Heart right ventricle (tissue), 16 donors: Measurements from ENCODE around the gene LIN28B. TPM values are rescaled to one million over a fixed set of nuclear protein-coding genes. Genes with fewer than 3 reads are reported as not detected.

ENCODE experiments used
- ATAC-seq, 8 donors: fragments of 200-7000 bp; cut with Tn5 transposase; one replicate each; pipeline ENCODE4 v1.9.1; 2020; ENCODE audit warnings: mild to moderate bottlenecking in 8 of 8, moderate library complexity in 8 of 8, moderate number of reproducible peaks in 1 of 8
- DNase-seq, 2 donors: peaks; one replicate each; pipeline ENCODE4 v3.0.0-alpha.2; 2020
- H3K27ac ChIP-seq, 10 donors: fragments of 200-600 bp; sonication (generic) in 2 of 10; one replicate each; pipeline versions ENCODE4 v1.5.0 to v1.8.0; 2020 to 2022; ENCODE audit warnings: mild to moderate bottlenecking in 3 of 10
- H3K27me3 ChIP-seq, 7 donors: fragments of 200-600 bp; one replicate each; pipeline ENCODE4 v1.8.0; 2021 to 2022; ENCODE audit warnings: mild to moderate bottlenecking in 2 of 7
- H3K36me3 ChIP-seq, 9 donors: fragments of 200-600 bp; sonication (generic) in 1 of 9; one replicate each; pipeline versions ENCODE4 v1.5.0 to v1.8.0; 2020 to 2022; ENCODE audit warnings: mild to moderate bottlenecking in 2 of 9
- H3K4me1 ChIP-seq, 9 donors: fragments of 200-600 bp; sonication (generic) in 1 of 9; one replicate each; pipeline versions ENCODE4 v1.5.0 to v1.8.0; 2020 to 2022; ENCODE audit warnings: mild to moderate bottlenecking in 4 of 9
- H3K4me3 ChIP-seq, 10 donors: fragments of 200-600 bp; sonication (generic) in 2 of 10; one replicate each; pipeline versions ENCODE4 v1.5.0 to v1.8.0; 2020 to 2022; ENCODE audit warnings: mild to moderate bottlenecking in 7 of 10, moderate library complexity in 2 of 10
- H3K9me3 ChIP-seq, 11 donors: fragments of 200-600 bp in 10 of 11; sonication (generic) in 2 of 11; one replicate each; pipeline versions ENCODE4 v1.5.0 to v1.8.0; 2013 to 2022; ENCODE audit warnings: mild to moderate bottlenecking in 2 of 11, control low read depth in 1 of 11, moderate library complexity in 1 of 11
- whole genome bisulfite sequencing, 2 donors: extraction: QIAGEN DNeasy Blood & Tissue Kit; methylation state at CpG; one replicate each; pipeline ENCODE4 v1.1.7; 2013; ENCODE audit warnings: inconsistent platforms in 1 of 2; 5-methylcytosine and 5-hydroxymethylcytosine counted together
- intact Hi-C, 10 donors: fragments of 100-400 bp; cut with DNase I; formaldehyde crosslinking; loops; one replicate each; pipeline versions ENCODE4 v1.11.1 to v1.14.2; 2022
- polyA plus RNA-seq, 2 donors: library from polyadenylated mRNA; stranded (reverse); fragments of 200-250 nt; gene quantifications; one replicate each; pipeline ENCODE4 v1.2.3, GENCODE V29; 2013
- total RNA-seq, 10 donors: library from RNA; stranded (reverse); fragmentation: NEBNext Ultra II Directional in 3 of 10; extraction: Animal tissue kit (Norgen Biotek cat#: 25700) in 3 of 10; gene quantifications; one replicate each; pipeline versions ENCODE4 v1.2.1 to v1.2.4, GENCODE V29; 2021 to 2023
- TF ChIP-seq, protein P1 (sequence below), 9 donors: fragments of 200-600 bp; sonication (generic) in 2 of 9; IDR thresholded peaks; one replicate each; pipeline versions ENCODE4 v1.5.0 to v1.8.0; 2021 to 2022; ENCODE audit warnings: antibody characterized with exemption in 9 of 9, mild to moderate bottlenecking in 5 of 9, moderate library complexity in 1 of 9
- donor health status: Arrhythmogenic right ventricular cardiomyopathy.
- donor health status: ischemic (EF 13 %, LVEDD 7.1; RV severe dilation, severe dysfunction).
- donor health status: healthy with polysubstance abuse.
- donor health status: DM: no; HTN: yes; CAD: no.
- donor health status: DM: no; HTN: no; CAD: no.
- donor health status: ischemic (EF 25% LVEDD 6.9; RV normal size, moderate dysfunction).
- donor health status: ischemic (EF 25% LVEDD 5.7; RV mildly dilated, moderate dysfunction).
- donor health status: healthy.
- donor health status: DM: yes; HTN: yes; CAD: no.
- donor health status: Ischemic cardiomyopathy.
- donor health status: ischemic (EF 35%, LVEDD 5.7; RV mildly dilated, moderate dysfunction).
- donor health status: nonischemic (EF 11% LVEDD 7.7; RV severe dilation, severe dysfunction).
- donor health status: DM: yes; HTN: yes; CAD: no.
- donor health status: PGD.
- donor health status: ischemic (EF 29% LVEDD 5.4; RV normal size, mild dysfunction).
- donor health status: nonischemic (EF 23%, LVEDD 6.1; RV moderate dilation, normal function).

The LIN28B gene
- total and polyA plus RNA-seq, 12 donors = not detected

GRCh38 chr6:104928141-104928540, 28.8 kb upstream of the LIN28B start:
- Histone ChIP-seq H3K9me3 (no peaks in the 10 kb centered on the region), H3K4me1 (no peaks in the 10 kb centered on the region), H3K4me3 (no peak overlapping the region), H3K27me3 (peaks cover 0 to 35% (median 12%) of the 10 kb centered on the region in 7 donors), H3K36me3 (no peaks in the 10 kb centered on the region), H3K27ac (no peak overlapping the region)
- WGBS, 2 donors = 48 to 61% methylated on average over 3 of the region's 3 CpGs
- intact Hi-C loops = no loop called here
- TF ChIP-seq, protein P1, sequence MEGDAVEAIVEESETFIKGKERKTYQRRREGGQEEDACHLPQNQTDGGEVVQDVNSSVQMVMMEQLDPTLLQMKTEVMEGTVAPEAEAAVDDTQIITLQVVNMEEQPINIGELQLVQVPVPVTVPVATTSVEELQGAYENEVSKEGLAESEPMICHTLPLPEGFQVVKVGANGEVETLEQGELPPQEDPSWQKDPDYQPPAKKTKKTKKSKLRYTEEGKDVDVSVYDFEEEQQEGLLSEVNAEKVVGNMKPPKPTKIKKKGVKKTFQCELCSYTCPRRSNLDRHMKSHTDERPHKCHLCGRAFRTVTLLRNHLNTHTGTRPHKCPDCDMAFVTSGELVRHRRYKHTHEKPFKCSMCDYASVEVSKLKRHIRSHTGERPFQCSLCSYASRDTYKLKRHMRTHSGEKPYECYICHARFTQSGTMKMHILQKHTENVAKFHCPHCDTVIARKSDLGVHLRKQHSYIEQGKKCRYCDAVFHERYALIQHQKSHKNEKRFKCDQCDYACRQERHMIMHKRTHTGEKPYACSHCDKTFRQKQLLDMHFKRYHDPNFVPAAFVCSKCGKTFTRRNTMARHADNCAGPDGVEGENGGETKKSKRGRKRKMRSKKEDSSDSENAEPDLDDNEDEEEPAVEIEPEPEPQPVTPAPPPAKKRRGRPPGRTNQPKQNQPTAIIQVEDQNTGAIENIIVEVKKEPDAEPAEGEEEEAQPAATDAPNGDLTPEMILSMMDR (IDR thresholded peaks at IDR 0.05) = no peak
- ATAC-seq (no peak), DNase-seq (no peak)

GRCh38 chr6:104929353-104929752, 27.6 kb upstream of the LIN28B start:
- DNase-seq = no peak
- Histone ChIP-seq H3K36me3 (no peaks in the 10 kb centered on the region), H3K9me3 (no peaks in the 10 kb centered on the region), H3K27me3 (peaks cover 0 to 43% (median 10%) of the 10 kb centered on the region in 7 donors), H3K4me1 (no peaks in the 10 kb centered on the region), H3K27ac (no peak overlapping the region), H3K4me3 (no peak overlapping the region)
- TF ChIP-seq, protein P1 (IDR thresholded peaks at IDR 0.05) = no peak
- 76 to 87% methylated on average over 5 of the region's 5 CpGs for whole genome bisulfite sequencing, 2 donors
- ATAC-seq = no peak
- intact Hi-C loops = no loop called here

GRCh38 chr6:104930939-104931338, 26.0 kb upstream of the LIN28B start:
- Histone ChIP-seq H3K27ac (no peak overlapping the region), H3K36me3 (no peaks in the 10 kb centered on the region), H3K4me3 (no peak overlapping the region), H3K4me1 (no peaks in the 10 kb centered on the region), H3K27me3 (peaks cover 0 to 47% (median 24%) of the 10 kb centered on the region in 7 donors), H3K9me3 (no peaks in the 10 kb centered on the region)
- TF ChIP-seq, protein P1 (IDR thresholded peaks at IDR 0.05) = no peak
- whole genome bisulfite sequencing, 2 donors = 64 to 76% methylated on average over 2 of the region's 2 CpGs
- intact Hi-C loops = no loop called here
- DNase-seq (no peak), ATAC-seq (no peak)

DNA sequence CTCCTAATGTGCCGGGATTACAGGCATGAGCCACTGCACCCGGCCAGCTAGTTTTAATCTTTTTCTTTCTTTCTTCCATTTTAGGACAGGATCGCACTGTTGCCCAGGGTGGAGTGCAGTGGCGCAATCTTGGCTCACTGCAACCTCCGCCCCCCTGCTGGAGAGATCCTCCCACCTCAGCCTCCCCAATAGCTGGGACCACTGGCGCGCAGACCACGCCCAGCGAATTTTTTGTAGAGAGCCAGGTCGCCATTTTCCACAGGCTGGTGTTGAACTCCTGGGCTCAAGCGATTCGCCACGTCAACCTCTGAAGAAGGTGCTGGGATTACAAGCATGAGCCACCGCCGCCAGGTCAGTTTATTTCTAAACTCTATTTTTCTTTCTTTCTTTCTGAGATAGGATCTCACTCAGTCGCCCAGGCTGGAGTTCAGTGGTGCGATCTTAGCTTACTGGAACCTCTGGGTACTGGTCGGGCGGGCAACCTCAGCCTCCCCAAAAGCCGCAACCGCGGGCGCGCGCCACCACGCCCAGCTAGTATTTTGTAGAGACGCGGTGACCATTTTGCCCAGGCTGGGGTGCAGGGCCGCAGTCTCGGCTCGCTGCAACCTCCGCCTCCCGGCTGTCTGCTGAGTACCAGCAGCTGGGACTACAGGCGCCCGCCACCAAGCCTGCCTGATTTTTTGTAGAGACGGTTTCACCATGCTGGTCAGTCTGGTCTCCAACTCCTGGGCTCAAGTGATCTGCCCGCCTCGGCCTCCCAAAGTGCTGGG, 20.0 kb upstream of the LIN28B start:
- no peak overlapping the region for H3K27ac ChIP-seq
- peaks cover 0 to 14% (median 0%) of the 10 kb centered on the region in 11 donors for H3K9me3 ChIP-seq
- DNase-seq = no peak
- ATAC-seq = no peak
- no peak overlapping the region for H3K4me3 ChIP-seq
- 94 to 95% methylated on average over 38 of the region's 38 CpGs for WGBS, 2 donors
- peaks cover 12 to 95% (median 80%) of the 10 kb centered on the region in 7 donors for H3K27me3 ChIP-seq
- peaks cover 0 to 10% (median 5%) of the 10 kb centered on the region in 9 donors for H3K4me1 ChIP-seq
- no peaks in the 10 kb centered on the region for H3K36me3 ChIP-seq
- TF ChIP-seq, protein P1 (IDR thresholded peaks at IDR 0.05) = no peak
- intact Hi-C loops = no loop called here
